Left lobe of liver (tissue), 2 donors: ENCODE data around the gene USP48. TPM values are rescaled to one million over a fixed set of nuclear protein-coding genes. Genes with fewer than 3 reads are reported as not detected.

ENCODE experiments used
- ATAC-seq: fragments of 200-7000 bp; cut with Tn5 transposase; one replicate; pipeline ENCODE4 v1.9.1; 2020; ENCODE audit warnings: mild to moderate bottlenecking, moderate library complexity
- DNase-seq: peaks from one replicate; pipeline ENCODE4 v3.0.0-alpha.2; 2020; ENCODE audit warnings: low spot score
- total RNA-seq: library from RNA; stranded (reverse); gene quantifications from one replicate; pipeline ENCODE4 v1.2.1, GENCODE V29; 2021
- donor health status: DM: no; HTN: no; CAD: no; lungs with moderate emphysema.
- donor health status: DM: no; HTN: yes; CAD: no.

USP48 gene
- total RNA-seq, 1 donor from 2014 or later = 22.7 TPM

- DNase-seq (no peak), ATAC-seq (no peak)
Observed at GRCh38 chr1:21671915-21672314, 111.0 kb downstream of the USP48 start.

- DNase-seq (peak; percentile 40), ATAC-seq (no peak)
Observed at GRCh38 chr1:21670956-21671902, 111.7 kb downstream of the USP48 start.

- no peak for ATAC-seq
- peak; percentile 30 for DNase-seq
Observed at GRCh38 chr1:21670059-21670881, 112.7 kb downstream of the USP48 start.

- DNase-seq = peak; percentile 92
- peak; percentile 85 for ATAC-seq
Observed at GRCh38 chr1:21669258-21670058, 113.5 kb downstream of the USP48 start, which contains the start of gene RAP1GAP. TSS of gene RAP1GAP (minus strand) at chr1:21669357. CDS start at chr1:21620032, 49,325 bp downstream.

GRCh38 chr1:21668951-21669257, 114.0 kb downstream of the USP48 start:
- DNase-seq (peak; percentile 52), ATAC-seq (no peak)

- DNase-seq = no peak
- no peak for ATAC-seq
Observed at GRCh38 chr1:21668232-21668950, 114.6 kb downstream of the USP48 start.

- ATAC-seq (no peak), DNase-seq (no peak)
Observed at GRCh38 chr1:21667348-21668231, 115.4 kb downstream of the USP48 start.

GRCh38 chr1:21666576-21667320, 116.2 kb downstream of the USP48 start:
- DNase-seq (peak; percentile 40), ATAC-seq (peak; percentile 5)

GRCh38 chr1:21665711-21666575, 117.0 kb downstream of the USP48 start:
- peak; percentile 44 for DNase-seq
- no peak for ATAC-seq

- peak; percentile 24 for DNase-seq
- no peak for ATAC-seq
Observed at GRCh38 chr1:21664806-21665588, 118.0 kb downstream of the USP48 start.

- DNase-seq (no peak), ATAC-seq (no peak)
Observed at GRCh38 chr1:21663951-21664805, 118.8 kb downstream of the USP48 start.

GRCh38 chr1:21663248-21663950, 119.5 kb downstream of the USP48 start:
- no peak for ATAC-seq
- no peak for DNase-seq

GRCh38 chr1:21662426-21663247, 120.3 kb downstream of the USP48 start:
- ATAC-seq = no peak
- no peak for DNase-seq

- no peak for DNase-seq
- no peak for ATAC-seq
Observed at GRCh38 chr1:21661886-21662285, 121.1 kb downstream of the USP48 start.
